ENCODE results near the gene AMER3. TPM values are rescaled to one million over a fixed set of nuclear protein-coding genes. Genes with fewer than 3 reads are reported as not detected.

AMER3 gene
- total and polyA plus RNA-seq, 5 experiments from 2014 or later, result not detected

DNA sequence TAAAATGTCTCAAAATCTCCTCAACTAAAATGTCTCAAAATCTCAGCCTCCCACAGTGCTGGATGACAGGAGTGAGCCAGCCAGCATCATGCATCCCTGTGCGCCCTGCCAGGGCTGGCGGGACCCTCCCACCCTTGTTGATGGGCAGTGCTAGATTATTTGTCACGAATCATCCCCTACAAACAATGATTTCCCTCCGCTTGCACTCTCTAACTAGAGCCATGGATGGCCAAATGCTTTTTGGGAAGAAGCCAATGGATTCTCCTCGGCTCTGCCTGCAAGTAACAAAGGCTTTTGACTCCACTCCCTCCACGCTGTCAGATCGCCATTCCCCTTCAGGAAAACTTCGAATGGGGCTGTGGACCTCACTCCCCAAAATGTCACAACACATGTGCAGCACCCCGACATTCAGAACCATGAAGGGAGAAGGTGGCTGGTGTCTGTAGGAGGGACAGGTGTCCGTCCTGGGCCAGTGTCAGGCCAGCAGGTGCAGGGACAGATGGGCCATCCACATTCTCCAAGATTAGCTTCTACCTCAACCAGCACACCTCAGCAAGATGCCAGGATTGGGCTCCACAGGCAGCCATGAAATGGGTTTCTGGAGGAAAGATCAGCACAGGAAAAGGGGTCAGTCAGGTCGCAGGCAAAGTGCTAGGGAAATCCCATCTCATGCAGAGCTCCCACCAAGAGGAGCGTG is 11.5 kb downstream of the AMER3 start:
- no peaks in the 10 kb centered on the region for H3K4me1 Mint-ChIP-seq
- H3K36me3 Mint-ChIP-seq, result no peaks in the 10 kb centered on the region
- H3K27me3 Mint-ChIP-seq, result peaks cover 3 to 39% (median 22%) of the 10 kb centered on the region in 5 donors
- POLR2A ChIA-PET, result no interaction called here
- H3K4me3 Mint-ChIP-seq, result no peak overlapping the region
- no peak overlapping the region for H3K27ac Mint-ChIP-seq
- DNase-seq (no peak), ATAC-seq (no peak)
- H3K9me3 Mint-ChIP-seq, result no peaks in the 10 kb centered on the region

- H3K27me3 Mint-ChIP-seq, result peaks cover 3 to 36% (median 26%) of the 10 kb centered on the region in 5 donors
- no peak for DNase-seq
- H3K27ac Mint-ChIP-seq, result no peak overlapping the region
- H3K4me3 Mint-ChIP-seq, result no peak overlapping the region
- no peaks in the 10 kb centered on the region for H3K36me3 Mint-ChIP-seq
- H3K9me3 Mint-ChIP-seq, result peaks cover 0 to 2% (median 0%) of the 10 kb centered on the region in 9 donors
- POLR2A ChIA-PET, result no interaction called here
- ATAC-seq, result no peak
- no peaks in the 10 kb centered on the region for H3K4me1 Mint-ChIP-seq
These were observed 12.1 kb downstream of the AMER3 start for GRCh38 chr2:130767408-130767775.

GRCh38 chr2:130768191-130768855 is 13.0 kb downstream of the AMER3 start:
- no peak for DNase-seq
- Mint-ChIP-seq H3K27me3 (peaks cover 3 to 43% (median 27%) of the 10 kb centered on the region in 5 donors), H3K4me3 (no peak overlapping the region), H3K4me1 (no peaks in the 10 kb centered on the region), H3K9me3 (peaks cover 0 to 7% (median 0%) of the 10 kb centered on the region in 9 donors), H3K27ac (peak overlapping the region in 1 of 10 donors; percentile 49), H3K36me3 (no peaks in the 10 kb centered on the region)
- ATAC-seq, result no peak
- POLR2A ChIA-PET, result no interaction called here

GRCh38 chr2:130769343-130769907 is 14.1 kb downstream of the AMER3 start:
- DNase-seq, result no peak
- Mint-ChIP-seq H3K4me1 (no peaks in the 10 kb centered on the region), H3K27me3 (peaks cover 3 to 48% (median 27%) of the 10 kb centered on the region in 5 donors), H3K4me3 (no peak overlapping the region), H3K36me3 (no peaks in the 10 kb centered on the region), H3K27ac (peak overlapping the region in 1 of 10 donors; percentile 4), H3K9me3 (peaks cover 0 to 7% (median 0%) of the 10 kb centered on the region in 9 donors)
- POLR2A ChIA-PET, result no interaction called here
- ATAC-seq, result no peak

- Mint-ChIP-seq H3K27me3 (peaks cover 3 to 47% (median 26%) of the 10 kb centered on the region in 5 donors), H3K9me3 (peaks cover 0 to 9% (median 0%) of the 10 kb centered on the region in 9 donors), H3K4me1 (no peaks in the 10 kb centered on the region), H3K27ac (no peak overlapping the region), H3K4me3 (no peak overlapping the region), H3K36me3 (no peaks in the 10 kb centered on the region)
- no peak for ATAC-seq
- POLR2A ChIA-PET, result no interaction called here
- DNase-seq, result no peak
These were observed 21.2 kb downstream of the AMER3 start for GRCh38 chr2:130776550-130776949.

- POLR2A ChIA-PET, result no interaction called here
- no peak for ATAC-seq
- no peaks in the 10 kb centered on the region for H3K4me1 Mint-ChIP-seq
- peaks cover 0 to 10% (median 0%) of the 10 kb centered on the region in 9 donors for H3K9me3 Mint-ChIP-seq
- H3K27ac Mint-ChIP-seq, result no peak overlapping the region
- H3K36me3 Mint-ChIP-seq, result peaks cover 0 to 5% (median 0%) of the 10 kb centered on the region in 3 donors
- DNase-seq, result no peak
- peaks cover 3 to 42% (median 22%) of the 10 kb centered on the region in 5 donors for H3K27me3 Mint-ChIP-seq
- no peak overlapping the region for H3K4me3 Mint-ChIP-seq
These were observed 23.4 kb downstream of the AMER3 start for GRCh38 chr2:130778781-130779180.

- H3K9me3 Mint-ChIP-seq, result peaks cover 0 to 10% (median 0%) of the 10 kb centered on the region in 9 donors
- H3K27ac Mint-ChIP-seq, result no peak overlapping the region
- ATAC-seq, result no peak
- no peak for DNase-seq
- POLR2A ChIA-PET, result no interaction called here
- H3K4me3 Mint-ChIP-seq, result no peak overlapping the region
- H3K27me3 Mint-ChIP-seq, result peaks cover 0 to 21% (median 9%) of the 10 kb centered on the region in 5 donors
- no peaks in the 10 kb centered on the region for H3K4me1 Mint-ChIP-seq
- peaks cover 0 to 5% (median 0%) of the 10 kb centered on the region in 3 donors for H3K36me3 Mint-ChIP-seq
These were observed 30.2 kb downstream of the AMER3 start for GRCh38 chr2:130785466-130786055.

DNA sequence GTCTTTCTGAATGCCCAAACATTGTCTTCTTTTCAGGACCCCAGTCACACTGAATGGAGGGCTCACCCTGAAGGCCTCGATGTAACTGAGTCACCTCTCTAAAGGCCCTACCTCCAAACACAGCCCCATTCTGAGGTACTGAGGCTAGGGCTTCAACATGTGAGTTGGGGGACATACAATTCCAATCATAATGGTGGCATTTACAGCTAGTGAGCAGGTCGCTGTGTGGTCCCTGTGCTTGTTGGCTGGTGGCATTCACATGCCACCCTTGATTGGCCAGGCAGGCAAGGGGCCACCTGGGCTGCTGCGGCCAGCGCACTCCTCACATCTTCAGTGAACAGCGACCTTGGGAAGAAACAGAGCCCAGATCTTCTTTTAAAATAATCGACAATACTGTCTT is 30.7 kb downstream of the AMER3 start:
- DNase-seq, result no peak
- no peak overlapping the region for H3K27ac Mint-ChIP-seq
- POLR2A ChIA-PET, result no interaction called here
- no peaks in the 10 kb centered on the region for H3K4me1 Mint-ChIP-seq
- H3K36me3 Mint-ChIP-seq, result peaks cover 0 to 5% (median 0%) of the 10 kb centered on the region in 3 donors
- peaks cover 0 to 10% (median 0%) of the 10 kb centered on the region in 9 donors for H3K9me3 Mint-ChIP-seq
- peaks cover 0 to 15% (median 7%) of the 10 kb centered on the region in 5 donors for H3K27me3 Mint-ChIP-seq
- no peak for ATAC-seq
- no peak overlapping the region for H3K4me3 Mint-ChIP-seq

DNA sequence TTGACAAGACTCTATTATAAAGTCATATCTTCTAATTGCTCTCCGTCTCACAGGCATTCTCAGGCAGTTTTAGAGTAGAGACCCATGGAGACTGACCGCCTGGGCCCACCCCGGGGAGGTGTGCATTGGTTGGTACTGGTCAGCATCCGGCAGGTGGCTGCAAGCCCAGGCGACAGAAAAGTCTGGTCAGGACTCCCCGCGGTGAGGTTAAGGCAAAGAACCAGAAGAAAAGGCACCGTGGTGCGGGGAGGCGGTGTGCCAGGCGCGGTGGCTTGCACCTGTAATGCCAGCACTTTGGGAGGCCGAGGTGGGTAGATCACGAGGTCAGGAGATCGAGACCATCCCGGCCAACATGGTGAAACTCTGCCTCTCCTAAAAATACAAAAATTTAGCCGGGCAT is 32.5 kb downstream of the AMER3 start:
- H3K27me3 Mint-ChIP-seq, result peaks cover 0 to 11% (median 5%) of the 10 kb centered on the region in 5 donors
- no peaks in the 10 kb centered on the region for H3K4me1 Mint-ChIP-seq
- POLR2A ChIA-PET, result no interaction called here
- ATAC-seq (no peak), DNase-seq (no peak)
- peaks cover 0 to under 1% (median 0%) of the 10 kb centered on the region in 3 donors for H3K36me3 Mint-ChIP-seq
- no peak overlapping the region for H3K4me3 Mint-ChIP-seq
- peaks cover 0 to 5% (median 0%) of the 10 kb centered on the region in 9 donors for H3K9me3 Mint-ChIP-seq
- peak overlapping the region in 1 of 10 donors; percentile 74 for H3K27ac Mint-ChIP-seq

GRCh38 chr2:130790312-130790711 is 35.0 kb downstream of the AMER3 start:
- no peak overlapping the region for H3K4me3 Mint-ChIP-seq
- no peaks in the 10 kb centered on the region for H3K9me3 Mint-ChIP-seq
- peaks cover 0 to 8% (median 5%) of the 10 kb centered on the region in 5 donors for H3K27me3 Mint-ChIP-seq
- ATAC-seq, result no peak
- DNase-seq, result no peak
- H3K36me3 Mint-ChIP-seq, result no peaks in the 10 kb centered on the region
- peaks cover 0 to 6% (median 0%) of the 10 kb centered on the region in 4 donors for H3K4me1 Mint-ChIP-seq
- POLR2A ChIA-PET, result no interaction called here
- H3K27ac Mint-ChIP-seq, result no peak overlapping the region

- Mint-ChIP-seq H3K27ac (no peak overlapping the region), H3K9me3 (no peaks in the 10 kb centered on the region), H3K4me3 (no peak overlapping the region)
These were observed 35.7 kb downstream of the AMER3 start for GRCh38 chr2:130790804-130791616.

DNA sequence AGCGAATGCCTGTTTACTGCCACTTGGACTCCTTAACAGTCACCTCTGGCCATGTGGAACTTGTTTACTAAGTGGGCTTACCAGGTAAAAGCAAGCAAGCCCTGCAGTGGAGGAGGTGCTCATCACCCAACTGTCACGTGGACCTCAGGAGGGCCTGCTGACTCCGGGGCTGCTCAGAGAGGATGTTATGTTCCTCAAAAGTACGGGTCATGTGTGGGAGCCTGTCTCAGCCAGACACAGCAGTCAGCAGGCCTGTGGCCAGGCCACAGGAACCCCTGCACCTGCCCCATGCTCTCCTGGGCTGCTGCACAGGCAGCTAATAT is 36.2 kb downstream of the AMER3 start:
- POLR2A ChIA-PET, result no interaction called here
- H3K36me3 Mint-ChIP-seq, result no peaks in the 10 kb centered on the region
- H3K27me3 Mint-ChIP-seq, result peaks cover 0 to 5% (median 3%) of the 10 kb centered on the region in 5 donors
- no peak for ATAC-seq
- H3K9me3 Mint-ChIP-seq, result no peaks in the 10 kb centered on the region
- peaks cover 0 to 16% (median under 1%) of the 10 kb centered on the region in 4 donors for H3K4me1 Mint-ChIP-seq
- H3K4me3 Mint-ChIP-seq, result no peak overlapping the region
- DNase-seq, result no peak
- H3K27ac Mint-ChIP-seq, result no peak overlapping the region

More at GRCh38 chr2:130790804-130791616, 35.7 kb downstream of the AMER3 start:
- Mint-ChIP-seq H3K27me3 (peaks cover 0 to 5% (median 5%) of the 10 kb centered on the region in 5 donors), H3K4me1 (peaks cover 0 to 12% (median under 1%) of the 10 kb centered on the region in 4 donors), H3K36me3 (no peaks in the 10 kb centered on the region)
- POLR2A ChIA-PET, result no interaction called here
- DNase-seq, result no peak
- ATAC-seq, result no peak
